ENCODE results near the gene XRN1.
"Not testable (repeated sequence)": the region's sequence is repeated elsewhere in the genome, so short reads cannot be mapped to it uniquely, and the experiment has no call there.

XRN1 gene

GRCh38 chr3:142374687-142375086, 73.2 kb downstream of the XRN1 start:
- Mint-ChIP-seq H3K36me3 (peaks cover 51% of the 10 kb centered on the region), H3K4me3 (no peak overlapping the region), H3K27me3 (no peaks in the 10 kb centered on the region), H3K9me3 (no peaks in the 10 kb centered on the region), H3K4me1 (peaks cover 10% of the 10 kb centered on the region), H3K27ac (no peak overlapping the region)
- ATAC-seq: no peak

GRCh38 chr3:142369576-142369975, 78.3 kb downstream of the XRN1 start:
- not testable (repeated sequence) for H3K4me1 Mint-ChIP-seq, H3K27ac Mint-ChIP-seq, ATAC-seq, H3K27me3 Mint-ChIP-seq, H3K4me3 Mint-ChIP-seq, H3K9me3 Mint-ChIP-seq
- peaks cover 51% of the 10 kb centered on the region for H3K36me3 Mint-ChIP-seq

DNA sequence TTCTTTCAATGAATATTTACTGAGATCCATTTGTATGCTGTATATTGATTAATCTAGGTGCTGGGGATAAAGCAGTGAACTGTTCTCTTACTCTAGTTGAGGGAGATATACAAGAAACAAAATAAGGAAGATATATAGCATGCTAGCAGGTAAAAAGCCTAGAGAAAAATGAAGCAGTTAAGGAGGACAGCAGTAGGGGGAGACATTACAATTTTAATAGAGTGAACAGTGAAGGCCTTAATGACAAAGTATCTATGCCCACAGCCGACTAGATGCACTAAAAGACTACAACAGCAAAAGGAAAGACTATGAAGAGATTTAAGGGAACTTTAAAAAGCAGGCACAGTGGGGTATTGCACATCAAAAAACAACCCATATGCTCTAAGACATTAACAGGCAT, 81.4 kb downstream of the XRN1 start:
- Mint-ChIP-seq H3K4me1 (peaks cover under 1% of the 10 kb centered on the region), H3K27ac (no peak overlapping the region), H3K4me3 (no peak overlapping the region), H3K9me3 (no peaks in the 10 kb centered on the region), H3K36me3 (peaks cover 40% of the 10 kb centered on the region), H3K27me3 (no peaks in the 10 kb centered on the region)
- no peak for ATAC-seq

GRCh38 chr3:142363936-142364467, 83.8 kb downstream of the XRN1 start:
- H3K9me3 Mint-ChIP-seq: no peaks in the 10 kb centered on the region
- no peak overlapping the region for H3K27ac Mint-ChIP-seq
- no peaks in the 10 kb centered on the region for H3K27me3 Mint-ChIP-seq
- H3K4me3 Mint-ChIP-seq: no peak overlapping the region
- no peak for ATAC-seq
- peaks cover 4% of the 10 kb centered on the region for H3K4me1 Mint-ChIP-seq
- peaks cover 42% of the 10 kb centered on the region for H3K36me3 Mint-ChIP-seq

DNA sequence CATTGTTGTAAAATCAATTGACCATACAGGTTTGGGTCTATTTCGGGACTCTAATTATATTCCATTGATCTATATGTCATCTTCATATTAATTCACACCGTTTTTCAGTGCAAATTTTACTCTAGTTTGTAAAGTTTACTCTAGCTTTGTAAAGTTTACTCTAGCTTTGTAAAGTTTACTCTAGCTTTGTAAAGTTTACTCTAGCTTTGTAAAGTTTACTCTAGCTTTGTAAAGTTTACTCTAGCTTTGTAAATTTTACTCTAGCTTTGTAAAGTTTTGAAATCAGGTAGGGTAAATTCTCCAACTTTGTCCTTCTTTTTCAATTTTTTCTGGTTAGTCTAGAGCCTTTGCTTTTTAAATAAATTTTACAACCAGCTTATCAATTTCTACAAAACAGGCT, 84.4 kb downstream of the XRN1 start:
- not testable (repeated sequence) for ATAC-seq, H3K4me1 Mint-ChIP-seq, H3K27me3 Mint-ChIP-seq, H3K9me3 Mint-ChIP-seq, H3K4me3 Mint-ChIP-seq, H3K27ac Mint-ChIP-seq
- H3K36me3 Mint-ChIP-seq: peaks cover 42% of the 10 kb centered on the region

DNA sequence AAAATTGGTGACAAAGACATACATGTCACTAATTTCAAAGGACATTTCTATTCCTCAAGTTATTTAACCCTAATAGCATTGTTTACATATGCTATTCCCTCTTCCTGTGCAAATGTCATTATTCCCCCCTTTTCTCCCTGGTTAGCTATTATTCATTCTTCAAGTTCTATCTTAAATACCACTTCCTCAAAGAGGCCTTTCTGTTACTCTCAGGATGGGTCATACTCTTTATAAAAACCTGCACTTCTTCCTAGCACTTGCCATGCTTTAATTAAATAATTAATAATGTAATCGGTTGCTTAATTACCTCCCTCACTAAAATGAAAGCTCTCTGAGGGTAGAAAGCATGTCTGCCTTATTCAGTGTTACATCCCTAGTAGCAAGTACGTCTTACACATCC, 88.5 kb downstream of the XRN1 start:
- Mint-ChIP-seq H3K4me3 (no peak overlapping the region), H3K27me3 (no peaks in the 10 kb centered on the region), H3K9me3 (no peaks in the 10 kb centered on the region), H3K36me3 (peaks cover 63% of the 10 kb centered on the region), H3K4me1 (peaks cover 14% of the 10 kb centered on the region), H3K27ac (no peak overlapping the region)
- no peak for ATAC-seq

DNA sequence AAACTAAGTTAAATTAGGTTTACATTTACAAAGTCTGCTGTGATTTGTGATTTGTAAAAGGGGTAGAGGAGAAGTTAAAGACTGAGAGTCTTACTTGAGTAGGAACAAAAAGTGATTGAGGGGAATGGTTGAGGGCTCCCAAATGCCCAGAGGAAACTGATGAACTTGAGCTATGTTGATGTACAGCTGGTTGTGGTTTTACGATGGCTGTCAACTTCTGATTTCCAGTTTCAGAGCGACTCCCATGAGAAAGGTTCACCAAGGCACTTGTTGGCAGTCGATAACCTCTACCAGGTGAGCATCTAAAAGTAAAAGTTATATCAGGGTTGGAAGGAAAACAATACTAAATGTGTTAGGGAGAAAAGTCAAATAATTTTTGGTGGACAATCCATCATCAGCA, 91.0 kb downstream of the XRN1 start:
- Mint-ChIP-seq H3K36me3 (peaks cover 62% of the 10 kb centered on the region), H3K4me1 (peaks cover 14% of the 10 kb centered on the region), H3K9me3 (no peaks in the 10 kb centered on the region), H3K27ac (peak overlapping the region; percentile 14), H3K4me3 (no peak overlapping the region), H3K27me3 (no peaks in the 10 kb centered on the region)
- no peak for ATAC-seq

DNA sequence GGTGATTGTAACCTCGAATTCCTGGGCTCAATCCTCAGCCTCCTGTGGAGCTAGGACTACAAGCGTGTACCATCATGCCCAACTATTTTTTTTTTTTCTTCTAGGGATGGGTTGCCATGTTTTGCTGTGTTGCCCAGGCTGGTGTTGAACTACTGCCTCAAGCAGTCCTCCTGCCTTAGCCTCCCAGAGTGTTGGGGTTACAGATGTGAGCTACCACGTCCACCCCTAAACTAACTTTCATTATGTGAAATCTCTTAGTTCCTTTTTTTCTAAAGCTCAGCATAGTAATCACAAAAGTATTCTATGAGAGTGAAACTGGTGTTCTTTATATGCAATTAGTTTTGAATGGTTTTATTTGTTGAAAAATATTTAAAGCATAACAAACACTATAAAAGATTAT, 92.1 kb downstream of the XRN1 start:
- no peak for ATAC-seq

GRCh38 chr3:142354076-142354475, 93.8 kb downstream of the XRN1 start:
- Mint-ChIP-seq H3K27me3 (no peaks in the 10 kb centered on the region), H3K9me3 (no peaks in the 10 kb centered on the region), H3K4me3 (no peak overlapping the region), H3K4me1 (peaks cover 10% of the 10 kb centered on the region), H3K36me3 (peaks cover 57% of the 10 kb centered on the region), H3K27ac (no peak overlapping the region)
- ATAC-seq: no peak

More for the DNA sequence above, 92.1 kb downstream of the XRN1 start:
- H3K36me3 Mint-ChIP-seq: peaks cover 62% of the 10 kb centered on the region
- peaks cover 14% of the 10 kb centered on the region for H3K4me1 Mint-ChIP-seq
- no peaks in the 10 kb centered on the region for H3K9me3 Mint-ChIP-seq
- no peaks in the 10 kb centered on the region for H3K27me3 Mint-ChIP-seq
- no peak overlapping the region for H3K4me3 Mint-ChIP-seq
- no peak overlapping the region for H3K27ac Mint-ChIP-seq

- peaks cover 8% of the 10 kb centered on the region for H3K4me1 Mint-ChIP-seq
- no peaks in the 10 kb centered on the region for H3K27me3 Mint-ChIP-seq
- peaks cover 60% of the 10 kb centered on the region for H3K36me3 Mint-ChIP-seq
- no peak overlapping the region for H3K27ac Mint-ChIP-seq
- H3K4me3 Mint-ChIP-seq: no peak overlapping the region
- no peaks in the 10 kb centered on the region for H3K9me3 Mint-ChIP-seq
- ATAC-seq: no peak
Observed at GRCh38 chr3:142353571-142353970, 94.3 kb downstream of the XRN1 start.

- H3K27ac Mint-ChIP-seq, H3K9me3 Mint-ChIP-seq, H3K4me3 Mint-ChIP-seq, H3K4me1 Mint-ChIP-seq, ATAC-seq, H3K27me3 Mint-ChIP-seq: not testable (repeated sequence)
- H3K36me3 Mint-ChIP-seq: peaks cover 58% of the 10 kb centered on the region
Observed at GRCh38 chr3:142352698-142353097, 95.1 kb downstream of the XRN1 start.

- Mint-ChIP-seq H3K36me3 (peaks cover 45% of the 10 kb centered on the region), H3K27ac (no peak overlapping the region), H3K27me3 (no peaks in the 10 kb centered on the region), H3K4me3 (no peak overlapping the region), H3K4me1 (no peaks in the 10 kb centered on the region), H3K9me3 (no peaks in the 10 kb centered on the region)
- no peak for ATAC-seq
Observed at GRCh38 chr3:142348460-142348859, 99.4 kb downstream of the XRN1 start.

GRCh38 chr3:142337994-142338393, 109.8 kb downstream of the XRN1 start:
- Mint-ChIP-seq H3K36me3 (peaks cover 78% of the 10 kb centered on the region), H3K27ac (no peak overlapping the region), H3K27me3 (no peaks in the 10 kb centered on the region)

GRCh38 chr3:142332390-142332789, 115.4 kb downstream of the XRN1 start:
- Mint-ChIP-seq H3K4me1 (no peaks in the 10 kb centered on the region), H3K36me3 (peaks cover 55% of the 10 kb centered on the region), H3K27ac (no peak overlapping the region), H3K9me3 (no peaks in the 10 kb centered on the region), H3K4me3 (no peak overlapping the region), H3K27me3 (no peaks in the 10 kb centered on the region)
- ATAC-seq: no peak

More at GRCh38 chr3:142337994-142338393, 109.8 kb downstream of the XRN1 start:
- Mint-ChIP-seq H3K4me1 (peaks cover 8% of the 10 kb centered on the region), H3K9me3 (peaks cover 20% of the 10 kb centered on the region), H3K4me3 (no peak overlapping the region)
- no peak for ATAC-seq

- H3K4me1 Mint-ChIP-seq: not testable (repeated sequence)
- peaks cover 62% of the 10 kb centered on the region for H3K36me3 Mint-ChIP-seq
Observed at GRCh38 chr3:142324275-142324953, 123.4 kb downstream of the XRN1 start.

DNA sequence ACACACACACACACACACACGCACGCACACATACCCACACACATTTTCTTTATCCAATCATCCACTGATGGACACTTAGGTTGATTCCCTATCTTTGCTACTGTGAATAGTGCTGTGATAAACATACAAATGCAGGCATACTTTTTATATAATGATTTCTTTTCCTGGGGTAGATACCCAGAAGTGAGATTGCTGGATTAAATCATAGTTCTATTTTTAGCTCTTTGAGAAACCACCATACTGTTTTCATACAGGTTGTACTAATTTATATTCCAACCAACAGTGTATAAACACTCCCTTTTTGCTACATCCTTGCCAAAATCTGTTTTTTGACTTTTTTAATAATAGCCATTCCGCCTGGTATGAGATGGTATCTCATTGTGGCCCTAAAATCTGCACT, 127.9 kb downstream of the XRN1 start:
- no peak for ATAC-seq
- Mint-ChIP-seq H3K36me3 (peaks cover 35% of the 10 kb centered on the region), H3K4me3 (no peak overlapping the region), H3K27ac (no peak overlapping the region), H3K4me1 (no peaks in the 10 kb centered on the region), H3K27me3 (no peaks in the 10 kb centered on the region), H3K9me3 (no peaks in the 10 kb centered on the region)

More at GRCh38 chr3:142324275-142324953, 123.4 kb downstream of the XRN1 start:
- H3K27ac Mint-ChIP-seq, H3K9me3 Mint-ChIP-seq, H3K27me3 Mint-ChIP-seq, ATAC-seq, H3K4me3 Mint-ChIP-seq: not testable (repeated sequence)

Measured in stimulated activated memory B cell treated with anti-CD40 and anti-IgM and Interleukin-4, amounts not matched to agents 10 μg/mL and 1 μg/mL and 100 μg/mL, for 72 hours (primary cell).